ENCODE measurements around the gene OR52R1.

DNA sequence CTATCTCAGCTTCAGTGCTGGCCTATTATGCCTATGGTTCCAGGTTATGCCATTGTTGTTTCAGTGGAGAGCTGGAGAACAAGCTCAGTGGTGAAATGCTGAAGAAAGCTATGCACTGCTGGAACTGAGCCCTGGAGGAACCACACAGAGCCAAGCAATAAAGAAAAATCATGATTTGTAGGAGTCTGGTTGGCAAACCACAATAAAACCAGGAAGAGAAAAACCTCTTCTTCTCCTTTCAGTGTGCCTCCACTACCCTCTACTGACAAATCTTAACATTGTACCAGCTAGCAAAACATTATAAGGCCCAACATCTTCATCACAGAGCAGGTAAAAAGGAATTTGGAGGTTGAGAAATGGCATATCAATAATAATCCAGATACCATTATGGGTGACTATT, 22.2 kb upstream of the OR52R1 start:
- TF ChIP-seq YBX1 (IDR thresholded peaks at IDR 0.05) (no peak), SP1 (IDR thresholded peaks at IDR 0.05; ENCODE audit: low read depth, low read length) (no peak)
- TF ChIP-seq, protein P1, sequence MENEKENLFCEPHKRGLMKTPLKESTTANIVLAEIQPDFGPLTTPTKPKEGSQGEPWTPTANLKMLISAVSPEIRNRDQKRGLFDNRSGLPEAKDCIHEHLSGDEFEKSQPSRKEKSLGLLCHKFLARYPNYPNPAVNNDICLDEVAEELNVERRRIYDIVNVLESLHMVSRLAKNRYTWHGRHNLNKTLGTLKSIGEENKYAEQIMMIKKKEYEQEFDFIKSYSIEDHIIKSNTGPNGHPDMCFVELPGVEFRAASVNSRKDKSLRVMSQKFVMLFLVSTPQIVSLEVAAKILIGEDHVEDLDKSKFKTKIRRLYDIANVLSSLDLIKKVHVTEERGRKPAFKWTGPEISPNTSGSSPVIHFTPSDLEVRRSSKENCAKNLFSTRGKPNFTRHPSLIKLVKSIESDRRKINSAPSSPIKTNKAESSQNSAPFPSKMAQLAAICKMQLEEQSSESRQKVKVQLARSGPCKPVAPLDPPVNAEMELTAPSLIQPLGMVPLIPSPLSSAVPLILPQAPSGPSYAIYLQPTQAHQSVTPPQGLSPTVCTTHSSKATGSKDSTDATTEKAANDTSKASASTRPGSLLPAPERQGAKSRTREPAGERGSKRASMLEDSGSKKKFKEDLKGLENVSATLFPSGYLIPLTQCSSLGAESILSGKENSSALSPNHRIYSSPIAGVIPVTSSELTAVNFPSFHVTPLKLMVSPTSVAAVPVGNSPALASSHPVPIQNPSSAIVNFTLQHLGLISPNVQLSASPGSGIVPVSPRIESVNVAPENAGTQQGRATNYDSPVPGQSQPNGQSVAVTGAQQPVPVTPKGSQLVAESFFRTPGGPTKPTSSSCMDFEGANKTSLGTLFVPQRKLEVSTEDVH (IDR thresholded peaks at IDR 0.05; ENCODE audit: low read depth, partially characterized antibody) = no peak
- TF ChIP-seq, protein P2, sequence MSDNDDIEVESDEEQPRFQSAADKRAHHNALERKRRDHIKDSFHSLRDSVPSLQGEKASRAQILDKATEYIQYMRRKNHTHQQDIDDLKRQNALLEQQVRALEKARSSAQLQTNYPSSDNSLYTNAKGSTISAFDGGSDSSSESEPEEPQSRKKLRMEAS (IDR thresholded peaks at IDR 0.05; ENCODE audit: low read depth, low read length) = no peak
